Stimulated activated CD4-positive, alpha-beta T cell treated with anti-CD3 and anti-CD28 coated beads, Interleukin-1b, Interleukin-23, amount 100 ng/mL, for 48 hours (primary cell): ENCODE results near the gene PPP4C.

Experiments used
- DNase-seq: peaks from one replicate; pipeline ENCODE4 v3.0.0-alpha.2; 2020

Gene PPP4C

DNA sequence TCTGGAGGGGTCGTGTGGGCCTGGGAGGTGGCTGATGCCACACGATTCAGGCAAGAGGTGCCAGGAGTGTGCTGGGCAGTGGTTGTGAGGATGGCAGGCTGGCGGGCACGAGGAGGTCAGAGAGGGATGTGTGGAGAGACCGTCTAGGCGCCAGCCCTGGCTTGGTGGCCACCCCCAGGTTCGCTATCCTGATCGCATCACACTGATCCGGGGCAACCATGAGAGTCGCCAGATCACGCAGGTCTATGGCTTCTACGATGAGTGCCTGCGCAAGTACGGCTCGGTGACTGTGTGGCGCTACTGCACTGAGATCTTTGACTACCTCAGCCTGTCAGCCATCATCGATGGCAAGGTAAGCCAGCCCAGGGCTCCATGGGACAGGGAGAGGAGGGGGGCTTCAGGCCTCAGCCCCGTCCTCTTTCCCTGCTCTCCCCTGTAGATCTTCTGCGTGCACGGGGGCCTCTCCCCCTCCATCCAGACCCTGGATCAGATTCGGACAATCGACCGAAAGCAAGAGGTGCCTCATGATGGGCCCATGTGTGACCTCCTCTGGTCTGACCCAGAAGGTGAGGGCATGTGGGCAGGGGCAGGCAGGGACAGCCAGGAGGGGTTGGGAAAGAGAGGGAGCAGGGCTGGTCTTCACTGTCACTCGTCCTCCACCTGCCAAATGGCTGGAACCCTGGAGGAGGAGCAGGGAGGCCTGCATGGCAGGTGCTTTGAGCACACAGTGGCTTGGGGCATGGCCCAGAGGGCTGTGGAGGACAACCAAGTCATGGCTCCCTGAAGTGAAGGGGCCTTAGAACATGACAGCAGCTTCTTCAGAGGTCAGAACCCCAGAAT lies 7.6 kb downstream of the PPP4C start:
- DNase-seq: no peak

- DNase-seq: no peak
These were observed 8.5 kb downstream of the PPP4C start for GRCh38 chr16:30084096-30084815.

DNA sequence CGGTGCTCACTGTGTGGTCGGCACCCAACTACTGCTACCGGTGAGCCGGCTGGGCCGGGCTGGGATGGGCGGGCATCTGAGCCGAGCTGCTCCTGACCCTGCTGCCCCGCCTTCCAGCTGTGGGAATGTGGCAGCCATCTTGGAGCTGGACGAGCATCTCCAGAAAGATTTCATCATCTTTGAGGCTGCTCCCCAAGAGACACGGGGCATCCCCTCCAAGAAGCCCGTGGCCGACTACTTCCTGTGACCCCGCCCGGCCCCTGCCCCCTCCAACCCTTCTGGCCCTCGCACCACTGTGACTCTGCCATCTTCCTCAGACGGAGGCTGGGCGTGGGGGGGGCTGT lies 9.0 kb downstream of the PPP4C start:
- DNase-seq: no peak

- no peak for DNase-seq
These were observed 9.5 kb downstream of the PPP4C start for GRCh38 chr16:30085247-30085646.

GRCh38 chr16:30085820-30086219 lies 10.0 kb downstream of the PPP4C start:
- no peak for DNase-seq

DNA sequence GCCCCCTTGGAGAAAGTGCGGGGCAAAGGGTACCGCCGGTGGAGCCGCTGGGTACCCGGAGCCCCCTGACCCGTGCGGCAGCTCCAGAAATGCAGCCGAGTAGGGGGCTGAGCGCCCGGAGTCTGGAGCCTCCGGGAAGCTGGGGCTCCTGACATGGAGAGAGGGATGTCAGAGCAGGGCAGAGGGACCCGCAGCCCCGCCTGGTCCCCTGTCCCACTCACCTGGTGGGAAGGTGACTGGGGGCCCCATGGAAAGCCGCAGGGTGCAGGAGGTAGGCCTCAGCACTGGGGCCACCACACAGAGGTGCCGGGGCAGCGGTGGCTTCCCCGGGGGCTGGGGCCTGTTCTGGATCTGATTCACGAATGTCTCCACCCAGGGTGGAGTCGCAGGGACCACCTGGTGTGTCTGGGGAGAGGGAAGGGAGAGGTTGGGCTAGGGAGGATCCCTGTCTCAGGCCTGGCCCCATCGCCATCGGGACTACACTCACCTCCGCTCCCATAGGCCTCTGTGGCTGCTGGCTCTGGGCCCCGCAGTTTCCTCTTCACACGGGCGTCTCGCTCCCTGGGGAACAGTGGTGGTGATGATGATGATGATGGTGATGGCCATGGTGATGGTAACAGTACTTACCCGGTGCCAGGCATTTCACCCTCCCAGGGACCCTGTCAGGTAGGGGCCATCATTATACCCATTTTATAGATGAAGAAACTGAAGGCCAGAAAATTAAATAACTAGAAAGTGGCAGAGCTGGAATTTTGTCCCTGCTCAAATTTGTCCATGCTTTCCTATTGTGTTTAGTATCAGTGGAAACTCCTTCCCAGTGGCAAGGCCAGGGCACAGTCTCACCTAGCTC lies 10.7 kb downstream of the PPP4C start:
- no peak for DNase-seq

- no peak for DNase-seq
These were observed 11.5 kb downstream of the PPP4C start for GRCh38 chr16:30087181-30087898.

GRCh38 chr16:30088237-30088831 lies 12.5 kb downstream of the PPP4C start:
- no peak for DNase-seq

GRCh38 chr16:30088832-30089624 lies 13.2 kb downstream of the PPP4C start:
- no peak for DNase-seq

DNA sequence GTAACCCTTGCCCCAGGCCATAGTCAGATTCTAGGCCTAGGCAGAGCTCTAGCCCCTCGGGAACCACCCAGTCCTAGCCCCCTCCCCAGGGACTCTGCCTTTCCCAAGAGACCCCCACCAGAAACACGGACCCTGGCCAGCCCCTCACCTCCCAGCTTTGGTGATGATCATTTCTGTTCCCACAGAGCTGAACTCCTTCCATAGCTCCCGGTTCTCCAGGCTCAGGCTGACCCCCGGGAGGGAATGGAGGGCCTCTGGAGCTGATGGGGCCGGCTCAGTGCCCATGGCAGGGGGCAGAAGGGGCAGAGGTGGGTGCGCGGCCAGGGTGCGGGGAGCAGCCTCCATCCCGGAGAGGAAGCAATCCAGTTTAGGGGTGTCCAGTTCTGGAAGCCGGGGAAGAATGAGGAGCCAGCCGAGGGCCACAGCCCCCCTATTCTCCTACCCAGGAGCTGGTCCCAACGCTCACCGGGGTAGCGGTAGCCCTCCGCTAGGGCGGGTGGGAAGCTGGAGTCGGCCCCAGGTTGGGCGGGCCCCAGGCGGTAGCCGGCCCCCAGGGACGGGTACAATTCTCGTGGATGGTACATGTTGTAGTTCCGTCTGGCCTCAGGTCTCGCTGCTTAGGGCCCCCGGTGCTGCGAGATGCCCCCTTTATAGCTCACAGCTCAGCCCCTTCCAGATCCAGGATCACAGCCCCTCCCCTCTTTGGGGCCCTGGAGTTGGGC lies 15.0 kb downstream of the PPP4C start:
- DNase-seq: no peak

DNA sequence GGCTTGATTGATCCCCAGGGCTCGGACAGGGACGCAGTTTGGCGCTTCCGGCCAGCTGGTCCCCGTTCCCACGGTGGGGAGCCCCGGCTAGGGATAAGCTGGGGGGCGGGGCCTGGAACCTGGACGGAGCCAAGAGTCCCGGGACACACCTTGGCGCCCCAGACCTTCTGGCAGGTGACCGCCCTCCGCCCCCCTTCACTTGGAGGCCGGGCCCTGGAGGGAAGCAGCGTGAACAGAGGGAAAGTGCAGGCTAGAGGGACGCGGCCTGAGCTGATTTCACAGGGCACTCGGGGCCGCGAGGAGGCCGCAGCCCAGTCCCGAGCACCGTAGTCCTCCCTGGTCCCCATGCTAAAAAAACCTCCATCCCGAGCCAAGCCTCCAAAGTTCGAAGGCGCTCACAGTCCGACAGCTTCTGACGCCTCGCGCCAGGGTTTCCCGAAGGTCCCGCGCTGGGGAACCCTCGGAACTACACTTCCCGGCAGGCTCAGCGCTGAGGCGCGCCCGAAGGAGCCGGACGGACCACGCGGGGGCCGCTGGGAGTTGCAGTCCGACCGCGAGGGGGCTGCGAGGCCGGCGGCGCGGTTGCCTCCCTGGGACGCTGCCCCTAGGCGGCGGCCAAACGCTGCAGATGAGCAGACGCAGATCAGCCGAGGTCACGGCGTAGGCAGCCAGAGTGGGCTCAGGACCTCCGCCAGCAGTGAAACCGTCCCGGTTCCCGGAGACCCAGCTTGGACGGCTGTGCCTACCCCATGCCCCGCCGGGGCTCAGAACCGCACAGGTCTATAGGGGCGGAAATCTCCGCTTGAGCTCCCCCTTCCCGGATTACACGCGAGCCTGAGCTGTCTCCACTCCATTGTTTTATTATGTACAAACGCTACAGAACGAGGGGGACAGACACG lies 15.9 kb downstream of the PPP4C start, which contains the start of gene TBX6:
TSS of gene TBX6 (minus strand) at position 451 of the 899 bp plus-strand sequence. CDS start 731 bp downstream, outside the sequence.
- DNase-seq: peak; percentile 94

- DNase-seq: peak; percentile 78
These were observed 16.7 kb downstream of the PPP4C start for GRCh38 chr16:30092373-30093010.

DNA sequence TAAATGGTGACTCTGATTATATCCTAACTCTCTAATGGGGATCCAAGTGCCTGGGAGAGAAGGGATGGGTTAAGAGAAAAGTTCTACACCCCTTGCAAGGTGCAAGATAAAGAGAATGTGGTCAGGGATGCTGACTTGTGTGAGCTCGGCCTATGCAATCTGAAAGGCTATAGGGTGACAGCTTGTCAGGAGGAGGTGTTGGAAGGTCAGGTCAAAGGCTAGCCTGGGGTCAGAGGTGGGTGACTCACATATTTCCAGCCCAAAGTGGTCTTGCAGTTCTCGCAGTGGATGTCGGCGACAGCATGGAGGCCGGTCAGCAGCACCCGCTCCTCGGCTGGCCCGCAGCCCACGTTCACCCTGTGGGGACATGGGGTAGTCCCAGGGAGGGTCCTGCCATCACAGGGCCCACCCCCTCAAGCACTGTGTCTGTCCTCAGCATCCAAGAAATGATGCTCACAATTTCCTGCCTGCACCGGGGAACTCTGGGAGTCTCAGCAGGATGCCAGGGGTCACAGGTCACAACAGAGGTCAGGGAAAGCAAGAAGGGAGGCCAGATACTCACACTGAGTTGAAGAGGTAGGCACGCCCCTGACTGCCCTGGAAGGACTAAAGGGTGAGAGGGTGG lies 18.9 kb downstream of the PPP4C start:
- DNase-seq: no peak

GRCh38 chr16:30095166-30096078 lies 19.6 kb downstream of the PPP4C start:
- DNase-seq: no peak

GRCh38 chr16:30096105-30096861 lies 20.5 kb downstream of the PPP4C start, which contains the start of gene YPEL3:
Gene YPEL3, minus strand, starts transcription at chr16:30096213. Its CDS starts 731 bp downstream, at chr16:30095482.
- DNase-seq: peak; percentile 89

DNA sequence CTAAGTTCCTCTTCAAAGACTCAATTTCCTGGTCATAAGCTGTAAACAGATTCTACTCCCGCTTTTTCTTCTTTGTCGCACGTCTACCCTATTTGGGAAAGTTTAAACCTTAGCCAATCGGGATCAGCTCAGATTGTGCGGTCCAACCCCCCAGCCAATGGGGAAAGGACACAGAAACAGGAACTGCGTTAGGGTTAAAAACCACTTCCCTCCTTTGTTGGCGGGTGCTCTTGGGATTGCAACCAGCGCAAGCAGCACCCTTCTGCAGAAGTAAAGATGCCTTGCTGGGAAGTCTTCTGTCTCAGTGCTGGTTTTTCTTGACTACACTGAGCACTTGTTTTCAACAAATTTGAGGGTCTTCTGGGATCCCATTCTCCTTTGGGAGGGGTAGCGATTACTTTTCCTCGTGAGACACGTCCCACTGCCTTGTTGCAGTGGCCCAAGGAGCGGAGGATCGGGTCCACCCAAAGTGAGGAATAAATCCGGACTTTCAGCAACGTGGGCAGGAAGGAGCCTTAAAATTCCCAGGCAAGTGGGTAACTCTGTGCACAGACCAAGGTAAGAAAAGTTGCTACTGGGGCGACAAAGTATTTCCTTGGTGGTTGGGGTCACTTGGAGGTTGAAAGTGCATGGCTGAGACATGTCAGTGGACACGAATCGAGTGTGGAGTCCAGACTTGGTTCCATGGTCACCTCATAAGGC lies 21.2 kb downstream of the PPP4C start:
- no peak for DNase-seq
